DMS114 treated with DMSO at 0.1 percent for 48 hours (cell line): ENCODE data around the gene TAS2R41.

ENCODE experiments used
- DNase-seq: peaks from one replicate; lab custom pipeline; 2025; ENCODE audit not compliant: unreplicated experiment; lab: John Stamatoyannopoulos, UW

TAS2R41 gene, protein sequence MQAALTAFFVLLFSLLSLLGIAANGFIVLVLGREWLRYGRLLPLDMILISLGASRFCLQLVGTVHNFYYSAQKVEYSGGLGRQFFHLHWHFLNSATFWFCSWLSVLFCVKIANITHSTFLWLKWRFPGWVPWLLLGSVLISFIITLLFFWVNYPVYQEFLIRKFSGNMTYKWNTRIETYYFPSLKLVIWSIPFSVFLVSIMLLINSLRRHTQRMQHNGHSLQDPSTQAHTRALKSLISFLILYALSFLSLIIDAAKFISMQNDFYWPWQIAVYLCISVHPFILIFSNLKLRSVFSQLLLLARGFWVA

DNA sequence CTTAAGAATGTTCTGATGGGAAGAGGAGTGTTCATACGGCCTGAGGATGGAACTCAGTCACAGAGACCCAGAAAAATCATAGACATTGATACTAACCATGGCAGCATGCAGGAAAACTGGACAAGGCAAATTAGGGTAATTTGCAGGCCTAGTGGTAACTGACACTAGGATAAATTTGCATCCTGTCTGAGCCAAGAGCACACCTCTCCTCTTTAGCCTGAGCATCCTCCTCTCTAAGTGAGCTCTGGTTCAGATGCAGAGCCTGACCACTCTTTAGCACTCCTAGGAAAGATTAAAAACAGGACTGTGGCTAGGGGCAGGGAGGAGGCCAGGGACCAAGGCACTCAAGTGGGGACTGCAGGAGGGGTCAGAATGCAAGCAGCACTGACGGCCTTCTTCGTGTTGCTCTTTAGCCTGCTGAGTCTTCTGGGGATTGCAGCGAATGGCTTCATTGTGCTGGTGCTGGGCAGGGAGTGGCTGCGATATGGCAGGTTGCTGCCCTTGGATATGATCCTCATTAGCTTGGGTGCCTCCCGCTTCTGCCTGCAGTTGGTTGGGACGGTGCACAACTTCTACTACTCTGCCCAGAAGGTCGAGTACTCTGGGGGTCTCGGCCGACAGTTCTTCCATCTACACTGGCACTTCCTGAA, at the start of gene TAS2R41:
TAS2R41 (plus strand) TSS at position 373 of the 650 bp plus-strand sequence; CDS start at position 373, 0 bp downstream.
- DNase-seq = no peak

- no peak for DNase-seq
Measured at GRCh38 chr7:143429770-143430698, 47.6 kb upstream of the TAS2R41 start.

DNA sequence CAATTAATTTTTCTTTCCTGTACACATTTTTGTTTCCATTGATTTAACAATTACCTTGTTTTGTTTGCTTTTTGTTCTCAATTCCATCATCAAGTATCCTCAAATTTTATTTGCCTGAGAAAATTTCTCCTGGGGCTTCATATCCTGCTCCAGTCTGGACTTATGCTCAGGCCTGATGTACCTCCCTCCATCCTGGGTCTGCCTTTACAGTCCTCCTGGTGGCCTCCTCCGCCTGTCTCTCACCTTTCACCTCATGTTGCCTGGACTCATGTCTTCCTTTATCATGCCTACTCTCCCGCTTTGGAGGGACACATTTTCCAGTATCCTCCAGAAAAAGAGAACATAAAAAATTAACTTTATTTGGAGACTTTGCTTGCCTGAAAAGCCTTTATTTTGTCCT, 46.6 kb upstream of the TAS2R41 start:
- DNase-seq = no peak

GRCh38 chr7:143433759-143434158, 43.9 kb upstream of the TAS2R41 start:
- DNase-seq = no peak

- DNase-seq = no peak
Measured at GRCh38 chr7:143434660-143435059, 43.0 kb upstream of the TAS2R41 start.

DNA sequence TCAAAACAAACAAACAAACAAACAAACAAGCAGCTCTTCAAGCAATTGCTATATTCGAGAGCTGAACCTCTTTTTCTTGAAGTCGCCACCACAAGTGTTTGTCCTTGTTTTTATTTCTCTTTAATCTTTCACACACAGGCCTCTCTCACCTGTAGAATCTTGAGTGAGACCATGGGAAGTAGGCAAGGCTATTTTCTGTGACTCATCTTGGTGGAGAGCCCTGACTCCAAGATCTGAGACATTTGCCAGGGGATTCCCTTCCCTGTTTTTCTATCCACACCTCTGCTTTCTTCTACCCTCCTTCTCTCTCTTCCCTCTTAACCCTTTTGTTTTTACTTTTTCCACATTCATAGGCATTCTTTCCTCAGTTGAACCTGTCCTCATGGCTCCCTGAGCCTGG, 42.4 kb upstream of the TAS2R41 start:
- DNase-seq = no peak

DNA sequence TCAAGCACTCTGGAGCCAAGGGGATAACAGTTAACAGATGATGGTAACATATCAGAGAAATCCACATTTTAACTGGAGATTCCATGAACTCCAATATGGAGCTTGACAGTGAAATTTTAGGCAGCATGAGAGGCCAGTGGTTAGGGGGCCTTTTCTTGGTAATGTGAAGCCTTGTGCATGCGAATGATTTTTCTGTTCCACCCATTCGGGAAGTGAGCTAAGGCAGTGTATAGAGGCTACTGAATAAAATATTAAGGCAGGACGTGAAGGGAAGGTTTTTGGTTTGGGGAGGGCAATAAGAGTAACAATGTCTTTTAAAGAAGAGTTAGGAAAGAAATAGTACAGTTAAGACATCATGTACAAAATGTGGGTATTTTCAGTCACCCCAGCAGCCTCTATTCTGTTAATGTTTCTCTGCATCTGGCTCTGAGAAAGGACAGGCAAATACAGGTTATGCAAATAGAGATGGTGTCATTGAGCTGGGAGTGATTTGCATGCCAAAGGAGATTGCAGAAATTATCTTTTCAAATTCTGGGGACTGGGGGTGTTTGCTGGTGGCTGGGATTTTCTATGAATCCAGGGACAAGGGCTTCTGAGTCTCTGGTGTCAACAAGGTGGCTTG, 41.2 kb upstream of the TAS2R41 start:
- DNase-seq = no peak

GRCh38 chr7:143437578-143437977, 40.1 kb upstream of the TAS2R41 start:
- no peak for DNase-seq

- no peak for DNase-seq
Measured at GRCh38 chr7:143439866-143440265, 37.8 kb upstream of the TAS2R41 start.

GRCh38 chr7:143443153-143443552, 34.5 kb upstream of the TAS2R41 start, which contains the start of gene TAS2R60:
Gene TAS2R60, plus strand, starts transcription at chr7:143443453. Its CDS starts 0 bp downstream, at chr7:143443453.
- no peak for DNase-seq

DNA sequence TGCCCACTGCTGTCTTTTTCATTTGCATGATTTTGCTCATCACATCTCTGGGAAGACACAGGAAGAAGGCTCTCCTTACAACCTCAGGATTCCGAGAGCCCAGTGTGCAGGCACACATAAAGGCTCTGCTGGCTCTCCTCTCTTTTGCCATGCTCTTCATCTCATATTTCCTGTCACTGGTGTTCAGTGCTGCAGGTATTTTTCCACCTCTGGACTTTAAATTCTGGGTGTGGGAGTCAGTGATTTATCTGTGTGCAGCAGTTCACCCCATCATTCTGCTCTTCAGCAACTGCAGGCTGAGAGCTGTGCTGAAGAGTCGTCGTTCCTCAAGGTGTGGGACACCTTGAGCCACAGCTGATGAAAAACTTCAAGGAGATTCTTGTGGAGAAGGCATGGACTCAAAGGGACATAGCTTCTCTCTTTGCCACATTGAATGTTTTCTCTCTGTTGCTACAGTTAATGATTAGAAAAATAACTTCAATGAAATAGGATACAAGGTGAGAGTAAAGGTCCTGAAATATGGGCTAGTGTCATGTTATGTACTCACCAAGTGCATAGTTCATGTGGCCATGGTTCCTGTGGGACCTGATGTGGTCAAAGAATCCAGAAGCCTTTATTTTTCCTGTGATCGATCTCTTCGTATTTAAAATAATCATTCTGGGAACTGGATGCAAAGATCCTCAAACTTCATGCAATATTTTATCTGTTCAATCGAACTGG, 33.5 kb upstream of the TAS2R41 start:
- DNase-seq = no peak

DNA sequence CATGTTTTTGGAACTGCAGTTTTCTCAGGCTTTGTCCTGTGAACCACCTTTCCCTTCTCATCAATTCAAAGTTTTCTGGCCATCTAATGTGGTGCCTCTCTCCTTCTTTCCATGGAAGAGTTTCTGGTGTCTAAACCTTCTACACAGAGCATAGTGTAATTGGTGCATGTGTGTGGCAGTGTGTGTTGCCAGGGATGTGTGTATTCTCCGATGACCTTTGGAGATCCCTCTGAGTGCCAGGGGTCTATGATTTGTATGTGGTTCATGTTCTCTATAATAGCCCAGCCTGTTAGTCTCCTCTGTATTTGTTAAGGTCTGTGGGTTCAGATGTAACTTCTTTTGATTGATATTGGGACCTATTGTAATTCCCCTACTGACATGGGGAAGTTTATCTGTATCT, 32.9 kb upstream of the TAS2R41 start:
- no peak for DNase-seq

GRCh38 chr7:143447466-143447865, 30.2 kb upstream of the TAS2R41 start:
- DNase-seq = no peak

GRCh38 chr7:143448429-143448828, 29.2 kb upstream of the TAS2R41 start:
- no peak for DNase-seq

DNA sequence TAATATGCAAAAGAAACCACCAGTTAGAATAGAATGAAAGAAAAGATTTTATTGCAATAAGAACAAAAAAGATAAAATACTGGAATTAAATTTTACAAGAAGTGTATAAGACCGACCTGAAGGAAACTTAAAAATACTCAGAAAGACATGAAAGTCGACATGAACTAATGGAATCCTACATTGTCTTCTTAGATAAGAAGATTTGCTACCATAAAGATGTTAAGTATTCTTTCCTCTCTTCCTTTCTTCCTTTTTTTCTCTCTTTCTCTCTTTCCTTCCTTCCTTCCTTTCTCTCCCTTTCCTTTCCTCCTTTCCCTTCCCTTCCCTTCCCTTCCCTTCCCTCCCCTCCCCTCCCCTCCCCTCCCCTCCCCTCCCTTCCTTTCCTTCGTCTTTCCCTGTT, 27.9 kb upstream of the TAS2R41 start:
- no peak for DNase-seq

GRCh38 chr7:143451122-143451521, 26.6 kb upstream of the TAS2R41 start:
- DNase-seq = no peak

DNA sequence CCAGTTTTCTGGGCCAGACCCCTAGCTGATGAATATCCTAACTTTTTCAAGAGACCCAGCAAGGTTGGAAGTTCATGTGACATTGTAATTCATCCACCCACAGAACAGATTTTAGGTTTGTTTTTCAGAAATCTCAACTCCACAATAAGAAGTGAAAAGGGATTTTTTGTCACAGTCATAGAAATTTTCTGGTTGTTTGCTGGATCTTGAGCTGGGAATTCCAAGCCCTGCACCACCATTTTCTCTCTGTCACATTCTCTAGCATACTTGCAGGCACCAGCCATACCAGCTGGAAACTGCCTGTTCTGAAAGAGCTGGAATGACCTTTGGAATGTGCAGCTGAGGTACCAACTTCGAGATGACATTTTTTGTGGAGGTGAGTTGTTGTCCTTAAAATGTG, 25.9 kb upstream of the TAS2R41 start:
- no peak for DNase-seq

GRCh38 chr7:143452495-143452894, 25.2 kb upstream of the TAS2R41 start:
- DNase-seq = no peak

DNA sequence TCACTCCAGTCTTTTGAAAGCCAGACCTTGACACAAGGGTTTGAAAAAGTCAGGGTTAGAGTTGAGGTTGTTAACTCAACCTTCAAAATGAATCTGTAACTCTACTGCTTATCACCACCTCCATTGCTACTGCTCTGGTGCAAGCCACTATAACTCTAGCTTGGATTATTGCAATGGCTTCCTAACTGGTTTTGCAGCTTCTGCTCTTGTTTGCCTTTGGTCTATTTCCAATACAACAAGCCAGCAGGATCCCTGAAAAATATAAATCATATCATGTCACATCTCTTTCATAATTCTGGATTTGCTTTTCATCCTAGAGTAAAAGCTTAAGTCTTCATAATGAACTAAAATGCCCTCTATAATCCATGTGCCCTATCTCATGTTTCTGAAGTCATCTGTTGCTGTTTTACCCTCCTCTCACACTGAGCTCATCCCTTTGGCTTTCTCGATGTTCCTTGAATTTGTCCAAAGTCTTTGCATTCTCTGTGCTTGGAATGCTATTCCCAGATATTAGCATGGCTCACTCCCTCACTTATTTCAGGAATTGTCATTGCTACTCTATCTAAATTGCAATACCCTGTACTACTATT, 23.5 kb upstream of the TAS2R41 start:
- no peak for DNase-seq

- DNase-seq = no peak
Measured at GRCh38 chr7:143455491-143455890, 22.2 kb upstream of the TAS2R41 start.
